Testis (tissue), 3 donors: Measurements from ENCODE around the gene CDH13. TPM values are rescaled to one million over a fixed set of nuclear protein-coding genes. Genes with fewer than 3 reads are reported as not detected.

Source experiments
- DNase-seq: peaks from one replicate; pipeline ENCODE4 v3.0.0-alpha.2; 2019
- H3K27ac ChIP-seq, 2 donors: fragments of 200-600 bp; sonication (generic); one replicate each; pipeline ENCODE4 v1.5.1; 2019
- H3K27me3 ChIP-seq: fragments of 200-600 bp; sonication (generic); one replicate; pipeline ENCODE4 v1.5.1; 2019
- H3K36me3 ChIP-seq: fragments of 200-600 bp; sonication (generic); one replicate; pipeline ENCODE4 v1.5.1; 2017; ENCODE audit warnings: low read depth; ENCODE audit errors: missing control alignments
- H3K4me1 ChIP-seq: fragments of 200-600 bp; sonication (generic); one replicate; pipeline ENCODE4 v1.5.1; 2019
- H3K4me3 ChIP-seq, 2 donors: fragments of 200-600 bp; sonication (generic); one replicate each; pipeline ENCODE4 v1.5.1; 2017 to 2019
- H3K9me3 ChIP-seq: fragments of 200-600 bp; sonication (generic); one replicate; pipeline ENCODE4 v1.5.1; 2017
- CTCF ChIP-seq, 3 experiments: fragments of 450-650 bp in 2 of 3; fragments of 200-600 bp in 1 of 3; sonication (generic) in 1 of 3; IDR thresholded peaks; one replicate each; pipeline ENCODE4 v1.5.1; 2016 to 2019; ENCODE audit warnings: antibody characterized with exemption in 3 of 3, mild to moderate bottlenecking in 2 of 3, moderate library complexity in 1 of 3
- POLR2A ChIP-seq: fragments of 450-650 bp; IDR thresholded peaks from one replicate; pipeline ENCODE4 v1.6.1; 2017; ENCODE audit warnings: antibody characterized with exemption, mild to moderate bottlenecking, moderate library complexity
- WGBS, 2 donors: methylation state at CpG; one replicate each; pipeline ENCODE4 v1.1.5; 2018; 5-methylcytosine and 5-hydroxymethylcytosine counted together
- intact Hi-C: fragments of 100-400 bp; cut with DNase I; formaldehyde crosslinking; loops from one replicate; pipeline ENCODE4 v1.15.1; 2023; ENCODE audit warnings: low total_unique reads
- polyA plus RNA-seq: library from polyadenylated mRNA; stranded (reverse); fragments of 350-450 nt; fragmentation: Illumina TruSeq; extraction: RNeasy Lipid Tissue Mini Kit (QIAGEN cat#74804); gene quantifications from one replicate; pipeline ENCODE4 v1.2.3, GENCODE V29; 2014; ENCODE audit warnings: low read depth, low replicate concordance; ENCODE audit not compliant: insufficient read depth
- total RNA-seq, 2 donors: library from RNA; depleted of rRNA; stranded (reverse); fragments of >200 nt; gene quantifications; one replicate each; pipeline ENCODE4 v1.2.3, GENCODE V29; 2016

CDH13 gene
- total and polyA plus RNA-seq, 3 donors from 2014 or later = 1.2 to 11.1 (median 2.0) TPM

GRCh38 chr16:82699260-82699659, 72.5 kb downstream of the CDH13 start:
- 75 to 77% methylated on average over 3 of the region's 3 CpGs for WGBS, 2 donors
- intact Hi-C loops = no loop called here
- H3K27me3 ChIP-seq = no peaks in the 10 kb centered on the region
- no peaks in the 10 kb centered on the region for H3K9me3 ChIP-seq
- no peak overlapping the region for H3K4me3 ChIP-seq
- DNase-seq = no peak
- H3K4me1 ChIP-seq = no peaks in the 10 kb centered on the region
- no peaks in the 10 kb centered on the region for H3K36me3 ChIP-seq
- no peak for TF ChIP-seq POLR2A
- TF ChIP-seq CTCF (IDR thresholded peaks at IDR 0.05) = no peak
- H3K27ac ChIP-seq = no peak overlapping the region

DNA sequence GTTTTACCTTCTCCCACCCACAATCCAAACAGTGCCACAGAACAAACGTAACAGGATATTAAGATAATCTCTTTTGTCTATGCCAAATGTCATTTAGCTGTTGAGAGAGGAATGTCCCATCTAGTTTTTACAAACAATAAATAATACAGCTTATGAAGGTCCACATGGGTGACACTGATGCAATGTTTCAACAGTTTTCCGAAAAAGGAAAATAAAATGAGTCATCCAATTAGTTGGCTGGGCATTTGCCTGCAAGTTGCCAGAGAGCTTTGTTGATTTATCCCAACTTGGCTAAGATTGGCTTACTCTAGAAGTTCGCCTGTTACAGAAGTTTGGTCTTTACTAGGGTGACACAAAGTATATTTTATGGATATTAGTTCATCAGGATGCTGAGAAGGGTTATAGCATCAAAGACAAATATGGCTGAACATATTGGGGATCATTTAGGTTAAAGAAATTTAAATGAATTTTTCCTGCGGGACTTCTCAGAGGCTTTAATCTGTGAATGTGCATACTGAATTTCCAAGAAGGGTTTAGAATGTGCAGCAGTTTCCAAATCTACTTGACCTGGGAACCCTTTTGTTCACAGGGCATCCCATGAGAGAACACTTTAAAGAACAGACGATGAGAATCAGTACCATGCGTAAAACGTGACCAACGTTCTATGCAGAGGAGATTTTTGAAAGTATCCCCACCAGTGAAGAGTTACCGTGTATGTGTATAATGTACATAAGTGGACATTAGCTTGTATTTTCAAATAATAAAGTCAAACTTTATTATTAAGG, 73.1 kb downstream of the CDH13 start:
- TF ChIP-seq POLR2A = no peak
- no peak for TF ChIP-seq CTCF (IDR thresholded peaks at IDR 0.05)
- Histone ChIP-seq H3K27ac (no peak overlapping the region), H3K4me1 (no peaks in the 10 kb centered on the region), H3K9me3 (no peaks in the 10 kb centered on the region), H3K36me3 (no peaks in the 10 kb centered on the region), H3K4me3 (no peak overlapping the region), H3K27me3 (no peaks in the 10 kb centered on the region)
- intact Hi-C loops = no loop called here
- 69 to 79% methylated on average over 9 of the region's 9 CpGs for WGBS, 2 donors
- DNase-seq = no peak

DNA sequence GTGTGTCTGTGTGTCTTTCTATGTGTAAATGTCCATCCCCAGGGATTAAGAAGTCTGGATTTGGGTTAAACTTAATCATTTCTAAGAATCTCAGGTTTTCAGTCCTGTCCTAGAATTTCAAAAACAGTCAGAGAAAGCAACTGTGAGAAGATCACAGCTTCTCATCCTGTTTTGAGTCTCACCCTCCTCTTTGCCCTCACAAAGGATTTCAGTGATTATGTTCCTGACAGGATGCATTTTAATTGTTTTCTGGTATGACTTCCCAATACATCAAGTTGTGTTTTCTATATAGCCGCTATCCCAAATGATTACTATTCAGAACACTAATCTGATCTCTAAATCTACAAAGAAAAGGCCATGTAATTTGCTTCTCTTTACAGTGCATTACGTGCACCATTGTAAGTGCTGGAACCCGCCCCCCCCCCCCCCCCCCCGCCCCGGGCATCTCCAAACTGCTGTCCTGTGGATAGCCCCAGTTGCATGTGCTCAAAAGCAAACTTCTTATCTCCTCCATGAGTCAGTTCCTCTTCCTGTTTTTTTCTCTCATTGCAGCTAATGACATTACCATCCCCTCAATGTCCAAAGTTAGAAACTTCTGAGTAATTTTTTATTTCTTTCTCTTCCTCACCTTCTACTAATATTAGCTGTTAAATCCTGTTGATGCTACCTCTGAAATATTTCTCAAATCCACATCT, 73.9 kb downstream of the CDH13 start:
- DNase-seq = no peak
- Histone ChIP-seq H3K4me3 (no peak overlapping the region), H3K9me3 (no peaks in the 10 kb centered on the region), H3K4me1 (no peaks in the 10 kb centered on the region), H3K27me3 (no peaks in the 10 kb centered on the region), H3K27ac (no peak overlapping the region), H3K36me3 (no peaks in the 10 kb centered on the region)
- 52 to 70% methylated on average over 5 of the region's 5 CpGs for WGBS, 2 donors
- no peak for TF ChIP-seq POLR2A
- TF ChIP-seq CTCF (IDR thresholded peaks at IDR 0.05) = no peak
- intact Hi-C loops = no loop called here

DNA sequence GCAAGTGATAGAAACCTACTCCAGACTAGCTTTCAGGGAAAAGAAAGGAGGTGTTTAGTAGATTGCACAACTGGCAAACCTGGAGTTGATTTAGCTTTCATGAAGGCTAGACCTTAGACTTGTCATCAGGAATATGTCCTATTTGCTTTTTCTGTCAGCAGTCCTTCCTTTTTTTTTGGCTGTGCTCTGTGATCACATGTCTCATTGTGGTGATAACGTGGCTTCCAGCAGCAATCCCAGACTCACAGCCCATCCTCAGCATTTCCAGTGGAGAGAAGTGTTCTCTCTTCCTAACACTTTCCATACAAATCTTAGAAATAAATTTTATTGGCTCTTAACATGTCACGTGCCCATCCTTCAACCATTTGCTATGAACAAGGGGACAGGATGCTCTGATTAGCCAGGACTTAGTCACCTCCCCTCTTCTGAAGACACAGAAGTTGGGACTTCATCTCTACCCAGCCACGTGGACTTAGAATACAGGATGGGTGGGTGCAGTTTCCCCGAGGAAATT, 74.7 kb downstream of the CDH13 start:
- Histone ChIP-seq H3K4me3 (no peak overlapping the region), H3K36me3 (no peaks in the 10 kb centered on the region), H3K27ac (no peak overlapping the region), H3K9me3 (no peaks in the 10 kb centered on the region), H3K27me3 (no peaks in the 10 kb centered on the region), H3K4me1 (no peaks in the 10 kb centered on the region)
- 70 to 76% methylated on average over 4 of the region's 4 CpGs for WGBS, 2 donors
- intact Hi-C loops = no loop called here
- no peak for DNase-seq
- TF ChIP-seq POLR2A (no peak), CTCF (IDR thresholded peaks at IDR 0.05) (no peak)
